Measurements from ENCODE around the gene SERAC1. TPM values are rescaled to one million over a fixed set of nuclear protein-coding genes. Genes with fewer than 3 reads are reported as not detected.

SERAC1 gene
- total RNA-seq, 6 donors from 2014 or later: 3.2 to 11.4 (median 6.1) TPM

- H3K36me3 ChIP-seq: peaks cover 5 to 20% (median 6%) of the 10 kb centered on the region in 4 donors
- TF ChIP-seq CTCF (IDR thresholded peaks at IDR 0.05) (no peak), POLR2A (IDR thresholded peaks at IDR 0.05) (no peak), EP300 (IDR thresholded peaks at IDR 0.05) (no peak), POLR2AphosphoS5 (IDR thresholded peaks at IDR 0.05) (no peak)
- no peaks in the 10 kb centered on the region for H3K4me1 ChIP-seq
- no peaks in the 10 kb centered on the region for H3K9me3 ChIP-seq
- H3K4me3 ChIP-seq: no peak overlapping the region
- H3K27me3 ChIP-seq: no peaks in the 10 kb centered on the region
- no peak overlapping the region for H3K27ac ChIP-seq
- DNase-seq (no peak), ATAC-seq (ENCODE audit: low FRiP score in 2 of 2) (no peak)
- 81 to 82% methylated on average over 4 of the region's 4 CpGs for WGBS, 2 donors
These were observed 26.6 kb upstream of the SERAC1 start for GRCh38 chr6:158194487-158195280.

- Histone ChIP-seq H3K27ac (no peak overlapping the region), H3K36me3 (peaks cover 6 to 26% (median 8%) of the 10 kb centered on the region in 4 donors), H3K27me3 (no peaks in the 10 kb centered on the region), H3K4me3 (no peak overlapping the region), H3K4me1 (no peaks in the 10 kb centered on the region), H3K9me3 (no peaks in the 10 kb centered on the region)
- DNase-seq (no peak), ATAC-seq (ENCODE audit: low FRiP score in 2 of 2) (no peak)
- 92 to 97% methylated on average over 4 of the region's 4 CpGs for WGBS, 2 donors
- TF ChIP-seq CTCF (IDR thresholded peaks at IDR 0.05) (no peak), EP300 (IDR thresholded peaks at IDR 0.05) (no peak), POLR2AphosphoS5 (IDR thresholded peaks at IDR 0.05) (no peak), POLR2A (IDR thresholded peaks at IDR 0.05) (no peak)
These were observed 23.7 kb upstream of the SERAC1 start for GRCh38 chr6:158191761-158192160.

GRCh38 chr6:158191032-158191431 lies 23.0 kb upstream of the SERAC1 start:
- whole genome bisulfite sequencing, 2 donors: 92 to 96% methylated on average over 1 of the region's 1 CpG
- ATAC-seq (ENCODE audit: low FRiP score in 2 of 2) (no peak), DNase-seq (no peak)
- no peak for TF ChIP-seq EP300 (IDR thresholded peaks at IDR 0.05)
- no peak for TF ChIP-seq POLR2A (IDR thresholded peaks at IDR 0.05)
- TF ChIP-seq POLR2AphosphoS5 (IDR thresholded peaks at IDR 0.05): no peak
- no peak for TF ChIP-seq CTCF (IDR thresholded peaks at IDR 0.05)
- Histone ChIP-seq H3K27ac (no peak overlapping the region), H3K9me3 (no peaks in the 10 kb centered on the region), H3K27me3 (no peaks in the 10 kb centered on the region), H3K36me3 (peaks cover 6 to 26% (median 9%) of the 10 kb centered on the region in 4 donors), H3K4me1 (no peaks in the 10 kb centered on the region), H3K4me3 (no peak overlapping the region)

- no peak for DNase-seq
- WGBS, 2 donors: 96 to 97% methylated on average over 3 of the region's 3 CpGs
- ATAC-seq (ENCODE audit: low FRiP score in 2 of 2): no peak
These were observed 20.5 kb upstream of the SERAC1 start for GRCh38 chr6:158188591-158188990.

More at GRCh38 chr6:158188591-158188990, 20.5 kb upstream of the SERAC1 start:
- no peak for TF ChIP-seq POLR2AphosphoS5 (IDR thresholded peaks at IDR 0.05)
- TF ChIP-seq POLR2A (IDR thresholded peaks at IDR 0.05): no peak
- no peak for TF ChIP-seq CTCF (IDR thresholded peaks at IDR 0.05)
- no peak for TF ChIP-seq EP300 (IDR thresholded peaks at IDR 0.05)
- Histone ChIP-seq H3K36me3 (peaks cover 6 to 26% (median 9%) of the 10 kb centered on the region in 4 donors), H3K27me3 (no peaks in the 10 kb centered on the region), H3K9me3 (no peaks in the 10 kb centered on the region), H3K4me3 (no peak overlapping the region), H3K4me1 (peaks cover 0 to under 1% (median 0%) of the 10 kb centered on the region in 4 donors), H3K27ac (no peak overlapping the region)
